Daoy (cell line): ENCODE measurements around the gene STON1. TPM values are rescaled to one million over a fixed set of nuclear protein-coding genes. Genes with fewer than 3 reads are reported as not detected.

Experiments used
- DNase-seq: peaks from one replicate; pipeline ENCODE4 v3.0.0-alpha.2; 2015; ENCODE audit warnings: low read depth
- total RNA-seq: library from RNA; depleted of rRNA; stranded (reverse); fragments of >200 nt; shearing (Covaris generic); gene quantifications from 2 replicates; pipeline ENCODE4 v1.2.3, GENCODE V29; 2014; rRNA removed

Gene STON1
- total RNA-seq, 1 experiment from 2014 or later, result 3.3 TPM

DNA sequence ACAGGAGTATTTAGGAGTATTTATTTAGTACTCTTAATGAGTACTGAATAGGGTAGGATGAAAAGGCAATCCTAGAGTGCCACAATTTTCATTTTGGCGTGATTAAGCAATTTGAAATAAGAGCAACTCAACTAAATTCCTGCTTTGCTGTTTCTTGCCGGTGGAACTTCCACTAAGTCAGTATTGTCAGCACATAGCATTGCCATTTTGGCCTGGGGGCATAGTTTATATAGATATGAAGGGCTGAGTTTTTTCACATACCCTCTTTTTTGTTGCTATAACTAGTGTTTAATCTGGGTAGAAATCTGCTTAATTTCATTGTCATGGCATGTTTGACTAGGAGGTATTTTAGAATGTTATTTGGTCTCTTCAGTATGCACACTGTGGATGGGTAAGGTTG is 89.6 kb downstream of the STON1 start:
- DNase-seq, result no peak

DNA sequence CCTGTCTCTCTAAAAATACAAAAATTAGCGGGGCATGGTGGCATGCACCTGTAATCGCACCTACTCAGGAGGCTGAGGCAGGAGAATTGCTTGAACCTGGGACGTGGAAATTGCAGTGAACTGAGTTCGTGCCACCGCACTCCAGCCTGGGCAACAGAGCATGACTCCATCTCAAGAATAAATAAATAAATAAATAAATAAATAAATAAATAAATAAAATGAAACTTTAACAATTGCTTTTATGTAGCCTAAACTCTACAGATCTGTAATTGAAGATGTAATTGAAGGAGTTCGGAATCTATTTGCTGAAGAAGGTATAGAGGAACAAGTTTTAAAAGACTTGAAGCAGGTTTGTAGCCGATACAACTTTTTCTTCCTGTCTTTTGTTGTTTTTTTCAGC is 90.7 kb downstream of the STON1 start:
- no peak for DNase-seq

DNA sequence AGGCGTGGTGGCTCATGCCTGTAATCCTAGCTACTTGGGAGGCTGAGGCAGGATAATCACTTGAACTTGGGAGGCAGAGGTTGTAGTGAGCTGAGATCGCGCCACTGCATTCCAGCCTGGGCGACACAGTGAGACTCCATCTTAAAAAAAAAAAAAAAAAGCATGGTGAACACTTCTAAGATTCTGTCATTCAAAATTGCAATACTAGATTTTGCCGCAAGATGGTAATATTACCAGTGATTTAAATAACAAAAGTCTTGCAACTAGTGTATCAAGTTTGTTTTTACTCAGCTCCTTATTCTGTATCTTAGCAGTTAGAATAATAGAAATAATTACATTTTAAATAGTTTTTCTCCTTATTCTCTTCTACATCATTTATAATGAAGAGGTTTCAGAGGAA is 92.7 kb downstream of the STON1 start:
- peak; percentile 10 for DNase-seq

DNA sequence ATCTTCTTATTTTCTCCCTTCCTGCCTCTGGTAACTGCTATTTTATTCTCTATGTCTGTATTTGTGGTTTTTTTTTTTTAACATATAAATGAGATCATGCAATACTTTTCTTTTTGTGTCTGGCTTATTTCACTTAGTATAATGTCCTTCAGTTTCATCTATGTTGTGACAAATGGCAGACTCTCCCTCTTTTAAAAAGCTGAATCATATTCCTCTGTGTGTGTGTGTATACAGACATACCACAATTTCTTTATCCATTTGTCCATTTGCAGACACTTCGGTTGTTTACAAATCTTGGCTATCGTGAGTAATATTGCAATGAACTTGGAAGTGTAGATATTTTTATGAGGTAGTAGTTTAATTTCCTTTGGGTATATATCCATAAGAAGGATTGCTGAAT is 94.7 kb downstream of the STON1 start:
- DNase-seq, result no peak

DNA sequence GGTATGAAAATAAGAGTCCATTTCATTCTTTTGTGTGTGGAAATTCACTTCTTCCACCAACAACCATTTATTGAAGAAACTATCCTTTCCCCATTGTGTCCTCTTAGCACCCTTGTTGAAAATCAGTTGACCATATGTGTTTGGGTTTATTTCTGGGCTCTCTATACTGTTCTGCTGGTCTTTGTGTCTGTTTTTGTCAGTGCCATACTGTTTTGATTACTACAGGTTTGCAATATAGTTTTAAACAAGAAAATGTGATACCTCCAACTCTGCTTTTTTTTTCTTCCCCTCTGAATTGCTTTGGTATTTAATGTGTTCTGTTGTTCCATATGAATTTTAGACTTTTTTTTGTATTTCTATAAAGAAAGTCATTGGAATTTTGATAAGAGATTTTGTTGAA is 96.1 kb downstream of the STON1 start:
- DNase-seq, result no peak

DNA sequence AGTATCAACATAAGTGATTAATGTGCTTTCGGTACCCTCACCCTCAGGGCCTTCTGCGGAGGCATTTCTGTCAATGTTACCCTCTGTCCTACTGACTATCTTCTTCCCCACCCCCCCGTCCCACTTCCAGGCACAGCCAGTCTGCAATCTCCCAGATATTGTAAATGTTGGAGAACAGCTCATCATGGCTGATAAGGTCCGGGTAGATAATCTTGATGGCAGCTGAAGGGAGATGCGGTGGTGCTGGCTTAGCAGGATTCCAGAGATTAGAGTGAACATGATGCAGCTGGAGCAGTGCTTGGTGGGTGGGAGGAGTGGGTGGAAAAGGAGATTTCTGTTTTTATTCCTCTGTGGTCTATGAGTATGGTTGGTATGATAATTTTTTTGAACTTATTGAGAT is 103.2 kb downstream of the STON1 start:
- DNase-seq, result no peak

DNA sequence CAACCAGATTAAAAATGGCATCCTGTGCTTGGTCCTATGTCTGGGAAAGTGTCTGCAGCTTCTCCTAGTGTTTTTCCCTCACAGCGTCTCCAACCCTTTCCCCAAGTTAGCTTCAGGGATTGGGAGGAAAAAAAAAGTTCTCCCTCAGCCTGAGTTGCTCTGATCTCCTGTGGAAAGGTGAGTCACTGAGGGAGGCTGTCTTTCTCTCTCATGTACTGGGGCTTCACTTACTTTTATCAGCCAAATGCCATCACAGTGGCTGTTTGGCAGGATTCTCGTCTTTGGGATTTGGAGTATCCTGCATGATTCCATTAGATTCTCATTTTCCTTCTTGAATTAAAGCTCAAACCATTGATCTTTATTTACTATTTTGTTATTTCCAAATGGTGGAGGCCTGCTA is 105.8 kb downstream of the STON1 start:
- DNase-seq, result no peak

DNA sequence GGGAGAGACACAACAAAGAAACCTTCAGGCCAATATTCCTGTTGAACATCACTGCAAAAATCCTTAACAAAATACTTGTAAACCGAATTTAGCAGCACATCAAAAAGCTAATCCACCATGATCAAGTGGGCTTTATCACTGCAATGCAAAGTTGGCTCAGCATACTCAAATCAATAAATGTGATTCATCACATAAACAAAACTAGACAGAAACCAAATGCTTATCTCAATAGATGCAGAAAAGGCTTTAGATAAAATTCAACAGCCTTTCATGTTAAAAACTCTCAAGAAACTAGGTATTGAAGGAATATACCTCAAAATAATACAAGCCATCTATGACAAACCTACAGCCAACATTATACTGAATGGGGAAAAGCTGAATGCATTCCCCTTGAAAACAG is 108.3 kb downstream of the STON1 start:
- no peak for DNase-seq

Other genes starting within 250 kb of the STON1 start
- 19.6 and 23.1 TPM in 2 replicates for gene FOXN2, start 215.5 kb upstream of the STON1 start, total RNA-seq
- 15.2 and 25.3 TPM in 2 replicates for gene PPP1R21, start 89.4 kb upstream of the STON1 start, total RNA-seq
- gene GTF2A1L, start 87.7 kb downstream of the STON1 start, total RNA-seq, result not detected in 2 replicates
- not detected in 2 replicates for gene LHCGR, start 225.6 kb downstream of the STON1 start, total RNA-seq